ENCODE data around the gene CELF1. TPM values are rescaled to one million over a fixed set of nuclear protein-coding genes. Genes with fewer than 3 reads are reported as not detected.
A peak's percentile ranks its signal among the peaks of the same experiment; 100 is the strongest.
"Not testable (repeated sequence)": the region's sequence is repeated elsewhere in the genome, so short reads cannot be mapped to it uniquely, and the experiment has no call there.

CELF1 gene
- total RNA-seq, 1 donor from 2014 or later, result 125 TPM

- H3K36me3 Mint-ChIP-seq, result no peaks in the 10 kb centered on the region
- H3K27me3 Mint-ChIP-seq, result no peaks in the 10 kb centered on the region
- no peaks in the 10 kb centered on the region for H3K9me3 Mint-ChIP-seq
- no peak for TF ChIP-seq CTCF (conservative IDR thresholded peaks at IDR 0.05)
- no peaks in the 10 kb centered on the region for H3K4me1 Mint-ChIP-seq (ENCODE audit: unreplicated experiment)
- H3K27ac Mint-ChIP-seq, result no peak overlapping the region
- H3K4me3 Mint-ChIP-seq, result no peak overlapping the region
- no peak for DNase-seq (ENCODE audit: extremely low spot score, unreplicated experiment)
These were observed 5.8 kb upstream of the CELF1 start for GRCh38 chr11:47558695-47559094.

- H3K36me3 Mint-ChIP-seq; H3K27ac Mint-ChIP-seq; H3K4me3 Mint-ChIP-seq; DNase-seq (ENCODE audit: extremely low spot score, unreplicated experiment); H3K4me1 Mint-ChIP-seq (ENCODE audit: unreplicated experiment); H3K27me3 Mint-ChIP-seq; H3K9me3 Mint-ChIP-seq: not testable (repeated sequence)
These were observed 4.1 kb upstream of the CELF1 start for GRCh38 chr11:47557004-47557403.

- peak overlapping the region; percentile 90 for H3K4me3 Mint-ChIP-seq
- H3K27ac Mint-ChIP-seq, result peak overlapping the region; percentile 89
- H3K27me3 Mint-ChIP-seq, result no peaks in the 10 kb centered on the region
- peak; percentile 28 for TF ChIP-seq CTCF (conservative IDR thresholded peaks at IDR 0.05)
- peaks cover 9% of the 10 kb centered on the region for H3K36me3 Mint-ChIP-seq
- DNase-seq (ENCODE audit: extremely low spot score, unreplicated experiment), result no peak
- peaks cover 21% of the 10 kb centered on the region for H3K4me1 Mint-ChIP-seq (ENCODE audit: unreplicated experiment)
- H3K9me3 Mint-ChIP-seq, result no peaks in the 10 kb centered on the region
These were observed 443 bp upstream of the CELF1 start for GRCh38 chr11:47553406-47553743.

GRCh38 chr11:47552056-47552565, 821 bp downstream of the CELF1 start:
- DNase-seq (ENCODE audit: extremely low spot score, unreplicated experiment), result no peak
- Mint-ChIP-seq H3K27me3 (no peaks in the 10 kb centered on the region), H3K27ac (peak overlapping the region; percentile 98), H3K4me1 (ENCODE audit: unreplicated experiment) (peaks cover 21% of the 10 kb centered on the region), H3K9me3 (no peaks in the 10 kb centered on the region), H3K36me3 (peaks cover 12% of the 10 kb centered on the region), H3K4me3 (peak overlapping the region; percentile 98)
- TF ChIP-seq CTCF (conservative IDR thresholded peaks at IDR 0.05), result no peak

- Mint-ChIP-seq H3K36me3 (peaks cover 12% of the 10 kb centered on the region), H3K9me3 (no peaks in the 10 kb centered on the region), H3K27ac (peak overlapping the region; percentile 98), H3K4me1 (ENCODE audit: unreplicated experiment) (peaks cover 21% of the 10 kb centered on the region), H3K27me3 (no peaks in the 10 kb centered on the region), H3K4me3 (peak overlapping the region; percentile 98)
- TF ChIP-seq CTCF (conservative IDR thresholded peaks at IDR 0.05), result peak; percentile 65
- no peak for DNase-seq (ENCODE audit: extremely low spot score, unreplicated experiment)
These were observed 1.8 kb downstream of the CELF1 start for GRCh38 chr11:47551086-47551485.

GRCh38 chr11:47550288-47551047, 2.5 kb downstream of the CELF1 start:
- Mint-ChIP-seq H3K4me3 (peak overlapping the region; percentile 74), H3K27ac (peak overlapping the region; percentile 98), H3K27me3 (no peaks in the 10 kb centered on the region), H3K4me1 (ENCODE audit: unreplicated experiment) (peaks cover 21% of the 10 kb centered on the region), H3K36me3 (peaks cover 12% of the 10 kb centered on the region), H3K9me3 (no peaks in the 10 kb centered on the region)
- no peak for TF ChIP-seq CTCF (conservative IDR thresholded peaks at IDR 0.05)
- no peak for DNase-seq (ENCODE audit: extremely low spot score, unreplicated experiment)

- not testable (repeated sequence) for H3K27me3 Mint-ChIP-seq; H3K27ac Mint-ChIP-seq; H3K9me3 Mint-ChIP-seq; H3K4me3 Mint-ChIP-seq; DNase-seq (ENCODE audit: extremely low spot score, unreplicated experiment)
- peaks cover 18% of the 10 kb centered on the region for H3K4me1 Mint-ChIP-seq (ENCODE audit: unreplicated experiment)
- H3K36me3 Mint-ChIP-seq, result peaks cover 12% of the 10 kb centered on the region
These were observed 6.7 kb downstream of the CELF1 start for GRCh38 chr11:47546274-47546673.
